Measurements from ENCODE around the gene GJB4. TPM values are rescaled to one million over a fixed set of nuclear protein-coding genes. Genes with fewer than 3 reads are reported as not detected.

The GJB4 gene
- total RNA-seq, 2 donors from 2014 or later = 0.46 to 0.81 TPM

GRCh38 chr1:34794001-34794789, 34.7 kb downstream of the GJB4 start:
- H3K4me1 ChIP-seq (ENCODE audit: control insufficient read depth, insufficient read depth, low read length) = no peaks in the 10 kb centered on the region
- H3K4me3 ChIP-seq (ENCODE audit: low read length) = no peak overlapping the region
- TF ChIP-seq CTCF (conservative IDR thresholded peaks at IDR 0.05) = no peak
- H3K27me3 ChIP-seq (ENCODE audit: control insufficient read depth, insufficient read depth, low read length, poor library complexity, severe bottlenecking) = no peaks in the 10 kb centered on the region
- H3K27ac ChIP-seq (ENCODE audit: low read depth, low read length) = no peak overlapping the region
- Mint-ChIP-seq H3K27ac (no peak overlapping the region), H3K36me3 (ENCODE audit: low read depth) (peaks cover 5% of the 10 kb centered on the region), H3K4me1 (peaks cover 24% of the 10 kb centered on the region), H3K4me3 (peak overlapping the region; percentile 57), H3K27me3 (ENCODE audit: insufficient read depth) (peaks cover 35% of the 10 kb centered on the region), H3K9me3 (no peaks in the 10 kb centered on the region)
- no peak overlapping the region for H3K9ac ChIP-seq (ENCODE audit: extremely low read depth, low read length, poor library complexity, severe bottlenecking)
- 94 to 98% methylated on average over 36 to 40 of the region's 40 CpGs for WGBS, 2 experiments (ENCODE audit: insufficient coverage in 1 of 2, insufficient read length in 1 of 2)
- no peak for DNase-seq
- no peaks in the 10 kb centered on the region for H3K36me3 ChIP-seq (ENCODE audit: control insufficient read depth, insufficient read depth, low read length)
- H3K9me3 ChIP-seq (ENCODE audit: control insufficient read depth, low read length) = no peaks in the 10 kb centered on the region

- H3K9me3 ChIP-seq (ENCODE audit: control insufficient read depth, low read length) = no peaks in the 10 kb centered on the region
- no peaks in the 10 kb centered on the region for H3K9me3 Mint-ChIP-seq
- H3K36me3 Mint-ChIP-seq (ENCODE audit: low read depth) = peaks cover 5% of the 10 kb centered on the region
- H3K4me1 Mint-ChIP-seq = peaks cover 24% of the 10 kb centered on the region
- H3K27me3 Mint-ChIP-seq (ENCODE audit: insufficient read depth) = peaks cover 35% of the 10 kb centered on the region
- WGBS, 2 experiments (ENCODE audit: insufficient coverage in 1 of 2, insufficient read length in 1 of 2) = 93% methylated on average over 3 to 12 of the region's 12 CpGs
- H3K36me3 ChIP-seq (ENCODE audit: control insufficient read depth, insufficient read depth, low read length) = no peaks in the 10 kb centered on the region
- no peaks in the 10 kb centered on the region for H3K27me3 ChIP-seq (ENCODE audit: control insufficient read depth, insufficient read depth, low read length, poor library complexity, severe bottlenecking)
- H3K27ac Mint-ChIP-seq = no peak overlapping the region
- no peak overlapping the region for H3K4me3 Mint-ChIP-seq
- no peaks in the 10 kb centered on the region for H3K4me1 ChIP-seq (ENCODE audit: control insufficient read depth, insufficient read depth, low read length)
- H3K9ac ChIP-seq (ENCODE audit: extremely low read depth, low read length, poor library complexity, severe bottlenecking) = no peak overlapping the region
- H3K27ac ChIP-seq (ENCODE audit: low read depth, low read length) = no peak overlapping the region
- H3K4me3 ChIP-seq (ENCODE audit: low read length) = no peak overlapping the region
- DNase-seq = no peak
- no peak for TF ChIP-seq CTCF (conservative IDR thresholded peaks at IDR 0.05)
These were observed 35.2 kb downstream of the GJB4 start for GRCh38 chr1:34794790-34795180.

- Histone ChIP-seq H3K9ac (ENCODE audit: extremely low read depth, low read length, poor library complexity, severe bottlenecking) (no peak overlapping the region), H3K4me3 (ENCODE audit: low read length) (no peak overlapping the region), H3K27ac (ENCODE audit: low read depth, low read length) (no peak overlapping the region), H3K27me3 (ENCODE audit: control insufficient read depth, insufficient read depth, low read length, poor library complexity, severe bottlenecking) (no peaks in the 10 kb centered on the region), H3K9me3 (ENCODE audit: control insufficient read depth, low read length) (no peaks in the 10 kb centered on the region), H3K4me1 (ENCODE audit: control insufficient read depth, insufficient read depth, low read length) (no peaks in the 10 kb centered on the region), H3K36me3 (ENCODE audit: control insufficient read depth, insufficient read depth, low read length) (no peaks in the 10 kb centered on the region)
- Mint-ChIP-seq H3K36me3 (ENCODE audit: low read depth) (peaks cover 5% of the 10 kb centered on the region), H3K27me3 (ENCODE audit: insufficient read depth) (peaks cover 29% of the 10 kb centered on the region), H3K4me3 (no peak overlapping the region), H3K4me1 (peaks cover 24% of the 10 kb centered on the region), H3K9me3 (no peaks in the 10 kb centered on the region), H3K27ac (no peak overlapping the region)
- WGBS, 2 experiments (ENCODE audit: insufficient coverage in 1 of 2, insufficient read length in 1 of 2) = 75 to 92% methylated on average over 2 to 6 of the region's 6 CpGs
- DNase-seq = no peak
- TF ChIP-seq CTCF (conservative IDR thresholded peaks at IDR 0.05) = no peak
These were observed 36.4 kb downstream of the GJB4 start for GRCh38 chr1:34795916-34796315.
